Neural cell (in vitro differentiated cells): ENCODE results near the gene CACNA1B. TPM values are rescaled to one million over a fixed set of nuclear protein-coding genes. Genes with fewer than 3 reads are reported as not detected.

Source experiments
- H2AFZ ChIP-seq: fragments of 200-600, 300-800 bp; sonication (generic), shearing (Covaris generic); 2 replicates; pipeline ENCODE4 v1.6.0; 2014; ENCODE audit warnings: low read depth, mild to moderate bottlenecking, antibody characterized with exemption, low read length, moderate library complexity
- H3F3A ChIP-seq: fragments of 200-600 bp; shearing (Covaris generic); 2 replicates; pipeline ENCODE4 v1.6.1; 2016; ENCODE audit warnings: mild to moderate bottlenecking, moderate library complexity, mixed read lengths, antibody characterized with exemption, low read length; ENCODE audit not compliant: insufficient read depth, poor library complexity, severe bottlenecking
- H3K27ac ChIP-seq: fragments of 200-600, 300-800 bp; sonication (generic), shearing (Covaris generic); 2 replicates; pipeline ENCODE4 v1.5.1; 2014; ENCODE audit warnings: mild to moderate bottlenecking, low read length, moderate library complexity
- H3K27me3 ChIP-seq: fragments of 300-800, 200-600 bp; sonication (generic), shearing (Covaris generic); 2 replicates; pipeline ENCODE4 v1.6.0; 2014; ENCODE audit warnings: mild to moderate bottlenecking, low read depth, low read length, moderate library complexity; ENCODE audit not compliant: insufficient read depth
- H3K36me3 ChIP-seq: fragments of 300-800, 200-600 bp; sonication (generic), shearing (Covaris generic); 2 replicates; pipeline ENCODE4 v1.5.1; 2014; ENCODE audit warnings: mild to moderate bottlenecking, antibody characterized with exemption, low read length, moderate library complexity; ENCODE audit not compliant: insufficient read depth
- H3K4me2 ChIP-seq: fragments of 300-800, 200-600 bp; sonication (generic), shearing (Covaris generic); 2 replicates; pipeline ENCODE4 v1.6.0; 2014; ENCODE audit warnings: mild to moderate bottlenecking, low read length
- H3K4me3 ChIP-seq: fragments of 300-800, 200-600 bp; sonication (generic), shearing (Covaris generic); 2 replicates; pipeline ENCODE4 v1.5.1; 2014; ENCODE audit warnings: mild to moderate bottlenecking, low read length, moderate library complexity
- H3K79me2 ChIP-seq: fragments of 200-600 bp; shearing (Covaris generic); replicated peaks from 2 replicates; pipeline ENCODE4 v1.6.0; 2014; ENCODE audit warnings: mild to moderate bottlenecking, low read length, moderate library complexity; ENCODE audit not compliant: insufficient read depth
- H3K9ac ChIP-seq: fragments of 300-800, 200-600 bp; sonication (generic), shearing (Covaris generic); 2 replicates; pipeline ENCODE4 v1.6.1; 2016; ENCODE audit warnings: mild to moderate bottlenecking, low read length, mixed read lengths
- H3K9me2 ChIP-seq: fragments of 200-600 bp; shearing (Covaris generic); 2 replicates; pipeline ENCODE4 v1.6.1; 2016; ENCODE audit warnings: mild to moderate bottlenecking, low read length, mixed read lengths; ENCODE audit not compliant: insufficient read depth
- H3K9me3 ChIP-seq: fragments of 200-600, 300-800 bp; sonication (generic), shearing (Covaris generic); 2 replicates; pipeline ENCODE4 v1.6.1; 2016; ENCODE audit warnings: mild to moderate bottlenecking, mixed run types, low read length, moderate library complexity, mixed read lengths
- H4K20me1 ChIP-seq: fragments of 200-600 bp; shearing (Covaris generic); 2 replicates; pipeline ENCODE4 v1.6.1; 2016; ENCODE audit warnings: mild to moderate bottlenecking, mixed run types; ENCODE audit not compliant: insufficient read depth
- CTCF ChIP-seq: fragments of 450-650 bp; IDR thresholded peaks from 2 replicates; pipeline ENCODE4 v1.5.1; 2014; ENCODE audit warnings: antibody characterized with exemption, mild to moderate bottlenecking, moderate library complexity; ENCODE audit not compliant: poor library complexity, severe bottlenecking
- EP300 ChIP-seq: fragments of 450-650 bp; conservative IDR thresholded peaks from 2 replicates; pipeline ENCODE4 v1.6.1; 2014; ENCODE audit warnings: antibody characterized with exemption, mild to moderate bottlenecking, moderate library complexity; ENCODE audit not compliant: poor library complexity, severe bottlenecking
- EZH2 ChIP-seq: fragments of 200-600, 300-800 bp; shearing (Covaris generic), sonication (generic); IDR thresholded peaks from 2 replicates; pipeline ENCODE4 v1.6.1; 2014; ENCODE audit warnings: antibody characterized with exemption, low read length, borderline replicate concordance, mild to moderate bottlenecking; ENCODE audit not compliant: insufficient read depth, poor library complexity, severe bottlenecking
- MXI1 ChIP-seq: fragments of 450-650 bp; conservative IDR thresholded peaks from 2 replicates; pipeline ENCODE4 v1.6.1; 2014; ENCODE audit warnings: antibody characterized with exemption, mild to moderate bottlenecking; ENCODE audit not compliant: poor library complexity, severe bottlenecking
- POLR2AphosphoS5 ChIP-seq: IDR thresholded peaks from 2 replicates; pipeline ENCODE4 v1.6.1; 2012
- RAD21 ChIP-seq: fragments of 450-650 bp; conservative IDR thresholded peaks from 2 replicates; pipeline ENCODE4 v1.6.1; 2014; ENCODE audit warnings: antibody characterized with exemption, mild to moderate bottlenecking, moderate library complexity
- REST ChIP-seq: IDR thresholded peaks from 2 replicates; pipeline ENCODE4 v1.6.1; 2012; ENCODE audit warnings: borderline replicate concordance
- SMC3 ChIP-seq: fragments of 450-650 bp; conservative IDR thresholded peaks from 2 replicates; pipeline ENCODE4 v1.6.1; 2014; ENCODE audit warnings: antibody characterized with exemption, mild to moderate bottlenecking, moderate library complexity; ENCODE audit not compliant: poor library complexity
- TAF1 ChIP-seq: IDR thresholded peaks from 2 replicates; pipeline ENCODE4 v1.6.1; 2012; ENCODE audit warnings: low read depth
- polyA plus RNA-seq: library from polyadenylated mRNA; depleted of rRNA; stranded (reverse); fragments of >200 nt; gene quantifications from 2 replicates; pipeline ENCODE4 v1.2.3, GENCODE V29; 2014

Gene CACNA1B
- polyA plus RNA-seq, 1 donor from 2014 or later = 5.8 TPM

- H3K79me2 ChIP-seq = no peaks in the 10 kb centered on the region
- H3F3A ChIP-seq = no peaks in the 10 kb centered on the region
- H3K36me3 ChIP-seq = no peaks in the 10 kb centered on the region
- no peak for TF ChIP-seq TAF1
- TF ChIP-seq EZH2 = no peak
- TF ChIP-seq CTCF = no peak
- no peak for TF ChIP-seq POLR2AphosphoS5
- TF ChIP-seq MXI1 = no peak
- TF ChIP-seq RAD21 = no peak
- no peak for TF ChIP-seq EP300
- no peak for TF ChIP-seq SMC3
- TF ChIP-seq REST = no peak
- H3K4me2 ChIP-seq = no peak overlapping the region
- no peak overlapping the region for H3K9ac ChIP-seq
- no peak overlapping the region for H2AFZ ChIP-seq
- H3K27me3 ChIP-seq = no peaks in the 10 kb centered on the region
- H4K20me1 ChIP-seq = no peaks in the 10 kb centered on the region
- H3K9me3 ChIP-seq = no peaks in the 10 kb centered on the region
- H3K4me3 ChIP-seq = no peak overlapping the region
- H3K27ac ChIP-seq = no peak overlapping the region
- no peaks in the 10 kb centered on the region for H3K9me2 ChIP-seq
Observed at GRCh38 chr9:138111607-138112006, 234.0 kb downstream of the CACNA1B start.

DNA sequence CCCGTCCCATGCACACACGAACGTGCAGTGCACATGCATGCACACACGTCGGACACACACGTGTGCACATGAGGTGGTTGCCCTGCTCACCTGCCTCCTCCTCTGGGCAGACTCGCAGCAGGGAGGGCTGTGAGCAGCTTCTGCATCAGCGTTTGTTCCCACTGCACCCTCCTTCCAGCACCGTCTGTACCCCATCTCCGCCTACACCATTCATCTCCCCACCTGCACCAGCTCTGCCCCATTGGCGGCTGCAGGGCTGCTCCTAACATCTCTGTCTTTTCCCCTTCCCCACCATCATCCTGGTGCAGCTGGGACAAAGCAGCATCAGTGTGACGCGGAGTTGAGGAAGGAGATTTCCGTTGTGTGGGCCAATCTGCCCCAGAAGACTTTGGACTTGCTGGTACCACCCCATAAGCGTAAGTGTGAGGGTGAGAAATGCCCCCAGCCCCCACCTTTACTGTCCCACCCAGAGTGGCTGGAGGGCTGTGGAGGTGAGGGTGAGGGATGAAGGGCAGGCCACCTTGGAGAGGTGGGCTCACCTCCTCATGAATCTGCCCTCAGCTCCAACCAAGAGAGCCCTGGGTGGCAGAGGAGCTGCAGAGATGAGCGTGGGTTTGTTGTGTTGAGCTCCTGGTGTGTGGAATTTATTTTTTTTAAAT, 234.6 kb downstream of the CACNA1B start:
- Histone ChIP-seq H3K9me3 (no peaks in the 10 kb centered on the region), H3K36me3 (no peaks in the 10 kb centered on the region), H3K4me3 (no peak overlapping the region), H3K9ac (no peak overlapping the region), H3K9me2 (no peaks in the 10 kb centered on the region), H3K4me2 (no peak overlapping the region), H3F3A (no peaks in the 10 kb centered on the region), H4K20me1 (no peaks in the 10 kb centered on the region), H3K79me2 (no peaks in the 10 kb centered on the region), H3K27me3 (no peaks in the 10 kb centered on the region), H3K27ac (no peak overlapping the region), H2AFZ (no peak overlapping the region)
- no peak for TF ChIP-seq POLR2AphosphoS5
- TF ChIP-seq EZH2 = no peak
- no peak for TF ChIP-seq TAF1
- TF ChIP-seq CTCF = no peak
- no peak for TF ChIP-seq REST
- TF ChIP-seq MXI1 = no peak
- TF ChIP-seq RAD21 = no peak
